Measurements from ENCODE around the gene SMYD4.

Gene SMYD4

GRCh38 chr17:1733759-1734158, 95.9 kb downstream of the SMYD4 start:
- Histone ChIP-seq H3K4me2 (no peak overlapping the region), H3K4me3 (IDR thresholded peaks at IDR 0.05; ENCODE audit: insufficient read depth, low read depth, low read length) (no peak overlapping the region), H3K27me3 (ENCODE audit: insufficient read depth, low read depth) (no peaks in the 10 kb centered on the region), H3K36me3 (ENCODE audit: insufficient read depth) (no peaks in the 10 kb centered on the region), H3K9ac (no peak overlapping the region), H4K20me1 (ENCODE audit: insufficient read depth) (no peaks in the 10 kb centered on the region), H3K79me2 (ENCODE audit: insufficient read depth, low read depth) (no peaks in the 10 kb centered on the region), H3K27ac (no peak overlapping the region), H3K4me1 (ENCODE audit: low read depth, poor library complexity, severe bottlenecking) (peaks cover 21% of the 10 kb centered on the region), H2AFZ (ENCODE audit: low read depth) (no peak overlapping the region)
- TF ChIP-seq, protein P1, sequence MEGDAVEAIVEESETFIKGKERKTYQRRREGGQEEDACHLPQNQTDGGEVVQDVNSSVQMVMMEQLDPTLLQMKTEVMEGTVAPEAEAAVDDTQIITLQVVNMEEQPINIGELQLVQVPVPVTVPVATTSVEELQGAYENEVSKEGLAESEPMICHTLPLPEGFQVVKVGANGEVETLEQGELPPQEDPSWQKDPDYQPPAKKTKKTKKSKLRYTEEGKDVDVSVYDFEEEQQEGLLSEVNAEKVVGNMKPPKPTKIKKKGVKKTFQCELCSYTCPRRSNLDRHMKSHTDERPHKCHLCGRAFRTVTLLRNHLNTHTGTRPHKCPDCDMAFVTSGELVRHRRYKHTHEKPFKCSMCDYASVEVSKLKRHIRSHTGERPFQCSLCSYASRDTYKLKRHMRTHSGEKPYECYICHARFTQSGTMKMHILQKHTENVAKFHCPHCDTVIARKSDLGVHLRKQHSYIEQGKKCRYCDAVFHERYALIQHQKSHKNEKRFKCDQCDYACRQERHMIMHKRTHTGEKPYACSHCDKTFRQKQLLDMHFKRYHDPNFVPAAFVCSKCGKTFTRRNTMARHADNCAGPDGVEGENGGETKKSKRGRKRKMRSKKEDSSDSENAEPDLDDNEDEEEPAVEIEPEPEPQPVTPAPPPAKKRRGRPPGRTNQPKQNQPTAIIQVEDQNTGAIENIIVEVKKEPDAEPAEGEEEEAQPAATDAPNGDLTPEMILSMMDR (conservative IDR thresholded peaks at IDR 0.05; ENCODE audit: low read depth, low read length) = no peak

DNA sequence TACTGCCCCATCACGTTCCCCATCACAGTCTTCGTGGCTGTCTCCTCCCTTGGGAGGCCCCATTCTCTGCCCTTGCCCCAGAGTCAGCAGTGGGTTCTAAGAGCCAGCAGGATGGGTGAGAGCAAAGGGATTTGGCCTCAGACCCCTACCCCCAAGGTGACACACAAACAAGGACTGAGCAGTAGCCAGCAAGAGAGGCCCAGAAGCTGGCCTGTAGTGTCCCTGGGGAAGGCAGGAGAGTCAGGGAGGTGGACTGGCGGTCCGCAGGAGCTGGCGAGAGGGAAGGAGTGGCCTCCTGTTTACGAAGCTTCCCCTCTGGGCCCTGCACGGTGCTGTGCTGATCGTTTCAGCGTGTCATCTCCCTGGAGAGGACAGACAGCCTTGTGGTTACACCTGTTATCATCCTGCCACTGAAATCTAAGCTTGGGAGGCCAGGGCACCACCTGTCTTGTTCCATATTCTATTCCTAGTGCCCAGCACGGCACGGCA, 96.8 kb downstream of the SMYD4 start:
- no peak overlapping the region for H2AFZ ChIP-seq (ENCODE audit: low read depth)
- no peak overlapping the region for H3K27ac ChIP-seq
- TF ChIP-seq, protein P1 (conservative IDR thresholded peaks at IDR 0.05; ENCODE audit: low read depth, low read length) = no peak
- no peaks in the 10 kb centered on the region for H4K20me1 ChIP-seq (ENCODE audit: insufficient read depth)
- no peaks in the 10 kb centered on the region for H3K36me3 ChIP-seq (ENCODE audit: insufficient read depth)
- no peak overlapping the region for H3K4me2 ChIP-seq
- no peaks in the 10 kb centered on the region for H3K27me3 ChIP-seq (ENCODE audit: insufficient read depth, low read depth)
- H3K79me2 ChIP-seq (ENCODE audit: insufficient read depth, low read depth) = no peaks in the 10 kb centered on the region
- no peak overlapping the region for H3K9ac ChIP-seq
- H3K4me1 ChIP-seq (ENCODE audit: low read depth, poor library complexity, severe bottlenecking) = peaks cover 21% of the 10 kb centered on the region
- H3K4me3 ChIP-seq (IDR thresholded peaks at IDR 0.05; ENCODE audit: insufficient read depth, low read depth, low read length) = no peak overlapping the region

GRCh38 chr17:1732241-1732832, 97.4 kb downstream of the SMYD4 start:
- Histone ChIP-seq H3K4me2 (no peak overlapping the region), H3K4me1 (ENCODE audit: low read depth, poor library complexity, severe bottlenecking) (peaks cover 18% of the 10 kb centered on the region), H3K36me3 (ENCODE audit: insufficient read depth) (no peaks in the 10 kb centered on the region), H3K27ac (no peak overlapping the region), H3K79me2 (ENCODE audit: insufficient read depth, low read depth) (no peaks in the 10 kb centered on the region), H2AFZ (ENCODE audit: low read depth) (no peak overlapping the region), H3K27me3 (ENCODE audit: insufficient read depth, low read depth) (no peaks in the 10 kb centered on the region), H3K4me3 (IDR thresholded peaks at IDR 0.05; ENCODE audit: insufficient read depth, low read depth, low read length) (no peak overlapping the region), H3K9ac (no peak overlapping the region), H4K20me1 (ENCODE audit: insufficient read depth) (no peaks in the 10 kb centered on the region)
- TF ChIP-seq, protein P1 (conservative IDR thresholded peaks at IDR 0.05; ENCODE audit: low read depth, low read length) = no peak

DNA sequence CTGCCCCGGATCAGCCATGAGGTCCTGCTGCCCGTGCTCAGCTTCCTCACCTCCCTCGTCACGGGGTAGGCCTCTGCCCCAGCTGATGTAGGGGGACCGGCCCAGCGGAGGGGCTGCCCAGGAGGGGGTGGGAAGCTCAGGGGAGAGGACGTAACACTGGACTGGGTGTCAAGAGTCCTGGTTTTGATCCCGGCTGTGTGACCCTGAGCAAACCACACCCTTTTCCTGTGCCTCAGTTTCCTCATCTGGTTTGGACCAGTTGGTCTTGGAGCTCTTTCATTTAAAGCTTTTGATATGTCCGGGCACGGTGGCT, 98.6 kb downstream of the SMYD4 start:
- Histone ChIP-seq H3K9ac (no peak overlapping the region), H3K79me2 (ENCODE audit: insufficient read depth, low read depth) (no peaks in the 10 kb centered on the region), H3K4me1 (ENCODE audit: low read depth, poor library complexity, severe bottlenecking) (peaks cover 6% of the 10 kb centered on the region), H3K4me2 (no peak overlapping the region), H4K20me1 (ENCODE audit: insufficient read depth) (no peaks in the 10 kb centered on the region), H3K4me3 (IDR thresholded peaks at IDR 0.05; ENCODE audit: insufficient read depth, low read depth, low read length) (no peak overlapping the region), H3K27ac (no peak overlapping the region), H3K36me3 (ENCODE audit: insufficient read depth) (no peaks in the 10 kb centered on the region), H3K27me3 (ENCODE audit: insufficient read depth, low read depth) (no peaks in the 10 kb centered on the region), H2AFZ (ENCODE audit: low read depth) (no peak overlapping the region)
- TF ChIP-seq, protein P1 (conservative IDR thresholded peaks at IDR 0.05; ENCODE audit: low read depth, low read length) = no peak

Measured in KMS-11 (cell line).